HG02852 (cell line): Measurements from ENCODE around the gene ATP8A2.

ENCODE experiments used
- ATAC-seq: cut with Tn5 transposase; IDR thresholded peaks from one replicate; pipeline ENCODE4 v1.9.1; 2021; ENCODE audit warnings: mild to moderate bottlenecking, moderate library complexity; ENCODE audit not compliant: unreplicated experiment

Gene ATP8A2

GRCh38 chr13:25722893-25723292, 351.1 kb downstream of the ATP8A2 start:
- ATAC-seq = no peak

DNA sequence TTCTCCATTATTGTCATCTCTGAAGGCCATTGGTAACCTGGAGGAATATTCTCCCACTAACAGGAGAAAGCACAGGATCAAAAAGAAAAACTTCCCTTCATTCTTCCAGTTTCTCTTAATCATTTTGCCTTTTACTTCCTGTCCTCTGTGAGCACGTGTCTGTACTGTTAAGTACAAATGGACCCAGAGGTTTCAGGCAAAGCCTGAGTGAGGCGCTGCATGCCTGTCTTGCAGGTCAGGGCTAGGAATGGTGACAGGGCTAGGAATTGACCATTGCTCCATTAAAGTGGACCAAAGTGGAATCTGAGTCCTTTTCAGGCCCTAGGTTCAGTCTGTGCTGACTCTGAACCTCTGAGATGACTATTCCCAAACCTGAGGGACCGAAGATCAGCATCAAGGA, 353.3 kb downstream of the ATP8A2 start:
- ATAC-seq = no peak

DNA sequence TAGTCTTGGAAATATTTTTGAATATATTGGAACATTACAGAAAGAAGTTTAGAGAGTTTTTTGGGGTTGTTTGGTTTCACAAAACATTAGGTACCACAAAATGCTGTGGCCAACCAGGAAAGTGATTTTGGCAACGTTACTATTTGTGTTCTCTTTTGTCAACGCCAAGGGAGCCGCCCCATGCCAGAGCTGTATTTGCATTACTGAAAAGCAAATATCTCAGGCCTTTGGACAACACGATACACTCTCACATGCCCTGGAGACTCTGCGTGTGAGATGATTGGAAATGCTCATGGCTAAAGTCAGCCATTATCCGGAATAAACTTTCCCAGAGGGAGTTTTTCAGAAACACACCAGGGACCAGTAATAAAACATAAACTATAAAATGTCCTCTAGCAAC, 355.5 kb downstream of the ATP8A2 start:
- ATAC-seq = no peak

DNA sequence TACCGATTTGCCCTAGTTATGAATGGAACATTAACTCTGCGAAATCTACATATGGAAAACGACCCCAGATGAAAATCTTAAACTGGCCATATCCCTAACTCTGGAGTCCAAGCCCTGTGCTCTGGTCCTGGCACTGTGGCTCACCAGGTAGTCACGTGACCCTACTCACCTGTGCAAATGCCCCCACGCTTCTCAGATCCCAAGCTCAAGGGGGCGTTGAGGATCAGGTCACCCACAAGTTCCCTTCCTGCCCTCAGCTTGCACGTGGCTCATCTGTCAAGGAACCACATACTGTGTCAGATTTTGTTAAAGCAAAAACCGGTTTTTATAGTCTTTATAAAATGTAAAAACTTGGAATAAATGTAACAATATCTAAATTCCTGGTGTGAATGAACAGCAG, 356.0 kb downstream of the ATP8A2 start:
- no peak for ATAC-seq

DNA sequence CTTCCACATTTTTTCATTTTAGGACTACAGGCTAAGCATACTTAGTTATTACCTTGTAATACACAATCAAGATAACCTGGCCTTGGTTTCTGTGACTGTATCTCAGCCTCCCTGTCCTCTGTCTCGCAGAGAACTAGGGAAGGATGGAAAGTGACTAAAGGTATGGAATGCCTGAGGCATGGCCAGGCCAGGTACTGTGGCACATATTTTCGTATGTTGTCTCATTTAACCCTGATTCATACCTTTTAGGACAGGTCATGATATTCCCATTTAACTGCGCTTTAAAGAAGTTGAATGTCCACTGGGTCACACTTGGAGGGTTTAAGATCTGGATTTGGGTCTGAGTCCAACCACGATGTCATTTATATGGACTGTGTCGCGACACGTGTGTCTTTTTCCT, 357.4 kb downstream of the ATP8A2 start:
- ATAC-seq = no peak

DNA sequence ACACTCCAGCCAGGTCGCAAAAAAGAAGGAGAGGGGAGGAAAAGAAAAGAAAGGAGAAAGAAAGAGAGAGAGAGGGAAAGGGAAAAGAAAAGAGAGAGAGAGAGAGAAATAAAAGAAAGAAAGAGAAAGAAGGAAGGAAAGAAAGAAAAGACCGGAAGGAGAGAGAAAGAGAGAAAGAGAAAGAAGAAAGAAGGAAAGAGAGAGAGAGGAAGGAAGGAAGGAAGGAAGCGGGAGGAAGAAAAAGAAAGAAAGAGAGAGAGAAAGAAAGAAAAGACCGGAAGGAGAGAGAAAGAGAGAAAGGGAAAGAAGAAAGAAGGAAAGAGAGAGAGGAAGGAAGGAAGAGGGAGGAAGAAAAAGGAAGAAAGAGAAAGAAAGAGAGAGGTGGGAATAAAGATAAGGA, 359.3 kb downstream of the ATP8A2 start:
- ATAC-seq = no peak

GRCh38 chr13:25731536-25731935, 359.8 kb downstream of the ATP8A2 start:
- no peak for ATAC-seq

DNA sequence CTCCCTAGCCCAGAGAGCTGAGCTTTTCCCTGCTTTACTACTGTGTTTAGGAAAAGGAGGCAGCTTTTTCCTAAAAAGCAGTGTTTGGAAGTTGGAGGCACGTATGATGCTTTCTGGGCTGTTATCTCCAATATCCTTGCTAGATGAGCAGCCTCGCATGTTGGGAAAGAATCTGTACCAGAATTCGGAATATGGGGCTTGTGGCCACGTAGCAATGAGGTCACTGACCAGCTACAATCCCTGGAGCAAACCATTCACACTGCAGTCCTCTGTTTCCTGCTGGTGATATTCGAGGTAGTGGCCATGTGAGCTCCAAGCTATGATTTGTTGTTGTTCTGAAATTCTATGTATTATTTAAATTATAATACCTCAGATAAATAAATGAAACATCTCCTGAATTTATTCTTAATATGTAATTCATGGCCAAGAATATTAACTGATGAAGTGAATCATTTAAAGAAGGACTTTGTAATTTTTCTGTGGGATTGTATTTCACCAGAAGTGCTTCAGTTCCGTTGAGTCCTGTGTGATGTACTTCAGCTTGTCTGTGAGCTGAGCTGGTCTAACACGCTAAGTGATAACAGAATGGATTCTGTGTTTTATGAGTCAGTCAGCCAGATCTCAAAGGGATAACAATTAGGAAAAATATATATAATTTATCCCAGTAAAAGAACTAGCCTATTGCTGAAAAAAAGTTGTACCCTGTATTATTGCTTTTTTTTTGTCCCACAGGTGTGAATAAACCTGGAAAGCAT, 360.5 kb downstream of the ATP8A2 start:
- no peak for ATAC-seq

- no peak for ATAC-seq
These were observed 361.3 kb downstream of the ATP8A2 start for GRCh38 chr13:25733001-25733491.

GRCh38 chr13:25733696-25734435, 362.1 kb downstream of the ATP8A2 start:
- ATAC-seq = no peak

DNA sequence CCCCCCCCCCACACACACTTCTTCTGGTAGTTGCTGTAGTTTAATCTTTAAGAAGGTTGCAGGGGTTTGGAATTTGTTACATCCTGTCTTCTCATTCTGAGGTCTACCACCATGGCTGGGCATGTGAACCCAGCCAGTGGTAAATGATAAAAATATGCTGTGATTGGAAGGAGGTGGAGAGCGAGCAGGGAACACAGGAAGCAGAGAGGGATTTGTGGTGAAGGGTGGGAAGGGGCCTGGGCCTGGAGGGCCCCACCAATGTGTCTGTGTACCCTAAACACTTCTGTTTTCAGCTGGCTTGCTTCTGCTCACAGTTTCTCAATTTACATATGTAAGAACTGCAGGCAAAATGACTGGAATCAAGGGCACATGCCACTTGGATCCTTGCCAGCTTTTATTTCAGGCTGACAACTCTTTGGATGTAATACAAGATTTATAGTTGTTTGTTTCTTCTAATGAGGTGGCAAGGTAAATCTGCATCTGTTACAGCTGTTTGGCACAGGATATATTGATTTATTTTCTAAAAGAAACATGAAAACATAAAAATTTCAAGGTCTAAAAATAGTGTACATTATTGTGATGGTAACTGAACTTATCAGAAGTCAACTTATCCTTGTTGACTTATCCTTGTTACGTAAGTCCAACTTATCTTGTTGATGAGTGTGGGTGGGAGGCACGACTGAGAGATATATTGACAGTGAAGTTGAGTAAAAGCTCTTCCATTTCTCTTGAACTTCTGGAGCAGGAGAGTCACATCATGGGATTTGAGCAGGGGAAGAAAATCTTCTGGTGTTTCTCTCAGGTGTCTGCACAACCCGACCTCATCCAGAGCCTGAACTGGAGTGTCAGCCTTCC, 366.8 kb downstream of the ATP8A2 start:
- no peak for ATAC-seq

GRCh38 chr13:25739376-25739775, 367.6 kb downstream of the ATP8A2 start:
- no peak for ATAC-seq

DNA sequence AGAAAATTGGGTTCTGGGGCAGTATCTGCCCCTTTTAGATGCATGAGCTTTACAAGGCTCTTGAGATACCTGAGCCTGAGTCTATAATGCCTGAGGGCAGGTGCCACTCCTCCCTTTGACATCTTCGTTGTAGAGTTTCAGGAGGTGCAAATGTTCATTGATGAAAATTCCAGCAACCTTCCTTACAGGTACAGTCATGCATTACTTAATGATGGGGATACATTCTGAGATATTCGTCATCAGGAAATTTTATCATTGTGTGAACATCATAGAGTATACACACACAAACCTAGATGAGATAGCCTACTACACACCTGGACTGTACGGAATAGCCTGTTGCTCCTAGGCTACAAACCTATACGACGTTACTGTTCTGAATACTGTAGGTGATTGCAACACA, 370.0 kb downstream of the ATP8A2 start:
- no peak for ATAC-seq

GRCh38 chr13:25742220-25742619, 370.4 kb downstream of the ATP8A2 start:
- no peak for ATAC-seq

GRCh38 chr13:25743421-25743820, 371.6 kb downstream of the ATP8A2 start:
- ATAC-seq = no peak

- ATAC-seq = no peak
These were observed 372.4 kb downstream of the ATP8A2 start for GRCh38 chr13:25744178-25744577.

DNA sequence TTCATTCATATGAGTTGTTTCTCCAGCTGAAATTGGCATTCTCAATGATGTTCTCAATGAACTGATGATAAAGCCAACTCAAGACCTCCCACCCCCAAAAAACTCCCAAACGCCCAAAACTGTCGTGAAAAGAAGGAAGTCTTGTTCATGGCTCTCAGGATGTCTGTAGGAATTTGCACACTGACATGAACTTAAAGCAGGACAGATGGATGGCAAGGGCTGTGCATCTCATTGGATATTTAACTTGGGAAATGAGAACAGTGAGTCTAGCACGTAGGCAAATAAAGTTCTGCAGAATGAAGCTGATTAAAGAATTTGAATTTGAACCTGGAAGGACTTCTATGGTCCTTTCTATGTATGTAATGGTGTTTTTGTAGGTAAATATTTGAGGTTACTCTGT, 374.4 kb downstream of the ATP8A2 start:
- ATAC-seq = no peak

- ATAC-seq = no peak
These were observed 381.3 kb downstream of the ATP8A2 start for GRCh38 chr13:25752957-25753551.

DNA sequence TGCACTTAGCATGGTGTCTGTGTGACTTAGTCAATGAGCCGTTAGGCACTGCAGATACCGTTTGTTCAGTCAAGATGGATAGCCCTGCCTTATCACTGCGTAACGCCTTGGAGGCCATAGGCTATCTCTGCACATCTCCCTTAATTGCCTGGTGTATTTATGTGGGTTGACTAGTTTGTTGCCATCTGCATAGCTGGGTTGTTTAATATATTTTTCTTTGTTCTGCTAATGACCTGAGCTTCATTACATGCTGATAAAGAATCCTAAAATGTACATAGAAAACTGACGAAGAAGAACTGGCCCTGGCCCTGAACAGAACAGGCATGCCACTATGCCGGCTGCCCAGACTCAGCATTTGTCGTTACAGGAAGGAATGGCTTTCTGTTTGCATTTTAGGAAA, 382.2 kb downstream of the ATP8A2 start:
- ATAC-seq = no peak

- no peak for ATAC-seq
These were observed 384.5 kb downstream of the ATP8A2 start for GRCh38 chr13:25756251-25756650.

GRCh38 chr13:25756912-25757311, 385.1 kb downstream of the ATP8A2 start:
- no peak for ATAC-seq
